ENCODE measurements around the gene BRI3. TPM values are rescaled to one million over a fixed set of nuclear protein-coding genes. Genes with fewer than 3 reads are reported as not detected.

The BRI3 gene
- total and polyA plus RNA-seq, 2 of the 13 experiments (the other 11 are each of a cell fraction or from before 2014, with no cell fraction given) = 54.0 to 103 TPM

DNA sequence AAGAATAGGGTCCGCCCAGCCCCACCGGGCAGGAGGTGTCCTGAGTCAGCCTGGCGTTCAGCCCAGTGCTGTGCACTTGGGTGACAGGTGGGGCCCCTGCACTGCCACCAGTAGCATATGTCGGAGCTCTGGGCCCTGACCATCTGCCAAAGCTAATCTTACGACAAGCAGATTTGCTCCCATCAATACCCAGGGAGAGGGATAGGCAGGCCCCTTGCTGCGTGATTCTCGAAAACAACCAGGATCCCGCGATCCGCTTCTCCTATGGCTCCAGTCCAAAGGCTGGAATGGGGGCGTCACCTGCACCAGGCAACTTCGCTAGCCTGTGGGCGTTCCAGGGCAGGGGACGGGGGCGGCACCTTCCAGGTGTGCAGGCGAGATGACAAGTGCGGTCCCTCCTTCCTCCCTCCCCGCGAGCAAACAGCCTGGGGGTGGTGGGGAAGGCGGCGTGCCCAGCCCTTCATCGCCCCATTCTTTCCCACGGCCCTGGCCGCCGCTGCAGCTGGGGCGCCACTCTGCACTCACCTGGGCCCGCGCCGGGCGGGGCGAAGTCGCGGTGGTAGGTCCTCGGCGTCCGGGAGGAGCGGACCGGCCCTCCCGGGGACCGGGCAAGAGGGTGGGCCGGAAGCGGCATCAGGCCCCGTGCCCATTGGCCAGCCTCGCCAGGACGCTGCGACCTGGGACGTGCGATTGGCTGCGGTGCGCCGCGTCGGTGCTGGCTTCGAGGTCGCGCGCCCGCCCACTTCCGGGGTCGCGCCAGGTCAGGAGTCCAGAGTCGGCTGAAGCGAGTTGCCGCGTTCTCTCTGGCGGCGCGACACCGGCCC, 29.7 kb upstream of the BRI3 start, which contains the start of gene TECPR1 (continued):
- TF ChIP-seq, protein P1, sequence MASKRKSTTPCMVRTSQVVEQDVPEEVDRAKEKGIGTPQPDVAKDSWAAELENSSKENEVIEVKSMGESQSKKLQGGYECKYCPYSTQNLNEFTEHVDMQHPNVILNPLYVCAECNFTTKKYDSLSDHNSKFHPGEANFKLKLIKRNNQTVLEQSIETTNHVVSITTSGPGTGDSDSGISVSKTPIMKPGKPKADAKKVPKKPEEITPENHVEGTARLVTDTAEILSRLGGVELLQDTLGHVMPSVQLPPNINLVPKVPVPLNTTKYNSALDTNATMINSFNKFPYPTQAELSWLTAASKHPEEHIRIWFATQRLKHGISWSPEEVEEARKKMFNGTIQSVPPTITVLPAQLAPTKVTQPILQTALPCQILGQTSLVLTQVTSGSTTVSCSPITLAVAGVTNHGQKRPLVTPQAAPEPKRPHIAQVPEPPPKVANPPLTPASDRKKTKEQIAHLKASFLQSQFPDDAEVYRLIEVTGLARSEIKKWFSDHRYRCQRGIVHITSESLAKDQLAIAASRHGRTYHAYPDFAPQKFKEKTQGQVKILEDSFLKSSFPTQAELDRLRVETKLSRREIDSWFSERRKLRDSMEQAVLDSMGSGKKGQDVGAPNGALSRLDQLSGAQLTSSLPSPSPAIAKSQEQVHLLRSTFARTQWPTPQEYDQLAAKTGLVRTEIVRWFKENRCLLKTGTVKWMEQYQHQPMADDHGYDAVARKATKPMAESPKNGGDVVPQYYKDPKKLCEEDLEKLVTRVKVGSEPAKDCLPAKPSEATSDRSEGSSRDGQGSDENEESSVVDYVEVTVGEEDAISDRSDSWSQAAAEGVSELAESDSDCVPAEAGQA (IDR thresholded peaks at IDR 0.05; ENCODE audit: low read depth) = no peak; the same call in 1 of the 2 replicates
- TF ChIP-seq, protein P1 (CRISPR knock-in tag; IDR thresholded peaks at IDR 0.05; ENCODE audit: borderline replicate concordance) = no peak
- TF ChIP-seq, protein P2, sequence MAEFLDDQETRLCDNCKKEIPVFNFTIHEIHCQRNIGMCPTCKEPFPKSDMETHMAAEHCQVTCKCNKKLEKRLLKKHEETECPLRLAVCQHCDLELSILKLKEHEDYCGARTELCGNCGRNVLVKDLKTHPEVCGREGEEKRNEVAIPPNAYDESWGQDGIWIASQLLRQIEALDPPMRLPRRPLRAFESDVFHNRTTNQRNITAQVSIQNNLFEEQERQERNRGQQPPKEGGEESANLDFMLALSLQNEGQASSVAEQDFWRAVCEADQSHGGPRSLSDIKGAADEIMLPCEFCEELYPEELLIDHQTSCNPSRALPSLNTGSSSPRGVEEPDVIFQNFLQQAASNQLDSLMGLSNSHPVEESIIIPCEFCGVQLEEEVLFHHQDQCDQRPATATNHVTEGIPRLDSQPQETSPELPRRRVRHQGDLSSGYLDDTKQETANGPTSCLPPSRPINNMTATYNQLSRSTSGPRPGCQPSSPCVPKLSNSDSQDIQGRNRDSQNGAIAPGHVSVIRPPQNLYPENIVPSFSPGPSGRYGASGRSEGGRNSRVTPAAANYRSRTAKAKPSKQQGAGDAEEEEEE (CRISPR knock-in tag; IDR thresholded peaks at IDR 0.05; ENCODE audit: borderline replicate concordance) = no peak
- TF ChIP-seq MXI1 (IDR thresholded peaks at IDR 0.05; ENCODE audit: borderline replicate concordance, low read depth, low read length) (peak; percentile 39; the same call in 1 of the 3 replicates), ELF4 (CRISPR knock-in tag; IDR thresholded peaks at IDR 0.05; ENCODE audit: borderline replicate concordance) (peak; percentile 91; the same call in 1 of the 2 replicates), PHF20 (CRISPR knock-in tag; IDR thresholded peaks at IDR 0.05) (peak; percentile 93), CREB1 (IDR thresholded peaks at IDR 0.05) (peak; percentile 88), CREB1 (CRISPR knock-in tag; IDR thresholded peaks at IDR 0.05) (peak; percentile 82; the same call in 1 of the 2 replicates), ZNF484 (CRISPR knock-in tag; IDR thresholded peaks at IDR 0.05; ENCODE audit: borderline replicate concordance, low read depth) (no peak), MTA3 (CRISPR knock-in tag; IDR thresholded peaks at IDR 0.05) (no peak)
- TF ChIP-seq, protein P3, sequence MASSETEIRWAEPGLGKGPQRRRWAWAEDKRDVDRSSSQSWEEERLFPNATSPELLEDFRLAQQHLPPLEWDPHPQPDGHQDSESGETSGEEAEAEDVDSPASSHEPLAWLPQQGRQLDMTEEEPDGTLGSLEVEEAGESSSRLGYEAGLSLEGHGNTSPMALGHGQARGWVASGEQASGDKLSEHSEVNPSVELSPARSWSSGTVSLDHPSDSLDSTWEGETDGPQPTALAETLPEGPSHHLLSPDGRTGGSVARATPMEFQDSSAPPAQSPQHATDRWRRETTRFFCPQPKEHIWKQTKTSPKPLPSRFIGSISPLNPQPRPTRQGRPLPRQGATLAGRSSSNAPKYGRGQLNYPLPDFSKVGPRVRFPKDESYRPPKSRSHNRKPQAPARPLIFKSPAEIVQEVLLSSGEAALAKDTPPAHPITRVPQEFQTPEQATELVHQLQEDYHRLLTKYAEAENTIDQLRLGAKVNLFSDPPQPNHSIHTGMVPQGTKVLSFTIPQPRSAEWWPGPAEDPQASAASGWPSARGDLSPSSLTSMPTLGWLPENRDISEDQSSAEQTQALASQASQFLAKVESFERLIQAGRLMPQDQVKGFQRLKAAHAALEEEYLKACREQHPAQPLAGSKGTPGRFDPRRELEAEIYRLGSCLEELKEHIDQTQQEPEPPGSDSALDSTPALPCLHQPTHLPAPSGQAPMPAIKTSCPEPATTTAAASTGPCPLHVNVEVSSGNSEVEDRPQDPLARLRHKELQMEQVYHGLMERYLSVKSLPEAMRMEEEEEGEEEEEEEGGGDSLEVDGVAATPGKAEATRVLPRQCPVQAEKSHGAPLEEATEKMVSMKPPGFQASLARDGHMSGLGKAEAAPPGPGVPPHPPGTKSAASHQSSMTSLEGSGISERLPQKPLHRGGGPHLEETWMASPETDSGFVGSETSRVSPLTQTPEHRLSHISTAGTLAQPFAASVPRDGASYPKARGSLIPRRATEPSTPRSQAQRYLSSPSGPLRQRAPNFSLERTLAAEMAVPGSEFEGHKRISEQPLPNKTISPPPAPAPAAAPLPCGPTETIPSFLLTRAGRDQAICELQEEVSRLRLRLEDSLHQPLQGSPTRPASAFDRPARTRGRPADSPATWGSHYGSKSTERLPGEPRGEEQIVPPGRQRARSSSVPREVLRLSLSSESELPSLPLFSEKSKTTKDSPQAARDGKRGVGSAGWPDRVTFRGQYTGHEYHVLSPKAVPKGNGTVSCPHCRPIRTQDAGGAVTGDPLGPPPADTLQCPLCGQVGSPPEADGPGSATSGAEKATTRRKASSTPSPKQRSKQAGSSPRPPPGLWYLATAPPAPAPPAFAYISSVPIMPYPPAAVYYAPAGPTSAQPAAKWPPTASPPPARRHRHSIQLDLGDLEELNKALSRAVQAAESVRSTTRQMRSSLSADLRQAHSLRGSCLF (CRISPR knock-in tag; IDR thresholded peaks at IDR 0.05; ENCODE audit: borderline replicate concordance) = no peak
- TF ChIP-seq, protein P4, sequence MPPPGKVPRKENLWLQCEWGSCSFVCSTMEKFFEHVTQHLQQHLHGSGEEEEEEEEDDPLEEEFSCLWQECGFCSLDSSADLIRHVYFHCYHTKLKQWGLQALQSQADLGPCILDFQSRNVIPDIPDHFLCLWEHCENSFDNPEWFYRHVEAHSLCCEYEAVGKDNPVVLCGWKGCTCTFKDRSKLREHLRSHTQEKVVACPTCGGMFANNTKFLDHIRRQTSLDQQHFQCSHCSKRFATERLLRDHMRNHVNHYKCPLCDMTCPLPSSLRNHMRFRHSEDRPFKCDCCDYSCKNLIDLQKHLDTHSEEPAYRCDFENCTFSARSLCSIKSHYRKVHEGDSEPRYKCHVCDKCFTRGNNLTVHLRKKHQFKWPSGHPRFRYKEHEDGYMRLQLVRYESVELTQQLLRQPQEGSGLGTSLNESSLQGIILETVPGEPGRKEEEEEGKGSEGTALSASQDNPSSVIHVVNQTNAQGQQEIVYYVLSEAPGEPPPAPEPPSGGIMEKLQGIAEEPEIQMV (CRISPR knock-in tag; IDR thresholded peaks at IDR 0.05; ENCODE audit: low read depth) = peak; percentile 95
- TF ChIP-seq, protein P5, sequence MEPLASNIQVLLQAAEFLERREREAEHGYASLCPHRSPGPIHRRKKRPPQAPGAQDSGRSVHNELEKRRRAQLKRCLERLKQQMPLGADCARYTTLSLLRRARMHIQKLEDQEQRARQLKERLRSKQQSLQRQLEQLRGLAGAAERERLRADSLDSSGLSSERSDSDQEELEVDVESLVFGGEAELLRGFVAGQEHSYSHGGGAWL (CRISPR knock-in tag; IDR thresholded peaks at IDR 0.05) = peak; percentile 59
